Measurements from ENCODE around the gene CPA5.
"Not testable (repeated sequence)": the region's sequence is repeated elsewhere in the genome, so short reads cannot be mapped to it uniquely, and the experiment has no call there.

The CPA5 gene

DNA sequence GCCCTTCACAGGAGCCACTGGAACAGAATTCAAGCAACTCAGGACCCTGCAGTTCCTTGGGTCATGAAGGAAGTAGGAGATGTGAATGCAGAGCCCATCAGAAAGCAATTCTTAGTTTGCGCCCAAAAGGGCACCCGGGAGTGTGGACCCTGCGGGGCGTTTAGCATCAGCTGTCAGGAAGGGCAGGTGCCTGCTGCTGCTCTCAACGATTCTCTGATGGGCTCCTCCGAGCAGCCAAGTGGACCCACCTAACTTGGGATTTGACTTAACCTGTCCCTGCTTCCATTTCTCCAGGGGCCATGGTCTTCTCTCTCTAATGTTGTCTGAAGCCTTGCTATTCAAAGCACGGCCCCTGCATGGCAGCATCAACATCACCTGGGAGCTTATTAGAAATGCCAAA is 17.1 kb downstream of the CPA5 start:
- no peak for DNase-seq

DNA sequence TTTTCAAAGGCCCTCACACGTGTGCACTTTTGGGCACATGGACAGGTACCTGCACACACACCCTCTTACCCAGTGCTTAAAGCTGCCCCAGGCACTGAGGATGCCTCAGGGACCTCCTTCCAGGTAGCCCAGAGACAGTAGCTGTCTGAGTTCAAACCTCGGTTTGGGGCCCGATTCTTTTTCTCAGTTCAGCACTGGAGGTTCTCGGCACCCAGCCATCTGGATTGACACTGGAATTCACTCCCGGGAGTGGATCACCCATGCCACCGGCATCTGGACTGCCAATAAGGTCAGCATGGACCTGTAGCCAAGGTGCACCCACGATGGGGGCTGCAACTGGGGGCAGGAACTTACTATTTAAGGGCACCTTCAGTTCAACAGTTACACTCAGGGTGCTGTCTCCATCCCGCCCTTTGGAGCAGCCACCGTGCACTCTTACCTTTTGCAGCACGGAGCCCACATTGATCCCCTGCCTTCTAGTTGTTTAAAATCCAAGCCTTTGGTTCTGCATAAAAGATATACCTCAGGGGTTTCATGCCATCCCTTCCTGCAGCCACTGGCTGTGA is 17.7 kb downstream of the CPA5 start:
- DNase-seq: no peak

DNA sequence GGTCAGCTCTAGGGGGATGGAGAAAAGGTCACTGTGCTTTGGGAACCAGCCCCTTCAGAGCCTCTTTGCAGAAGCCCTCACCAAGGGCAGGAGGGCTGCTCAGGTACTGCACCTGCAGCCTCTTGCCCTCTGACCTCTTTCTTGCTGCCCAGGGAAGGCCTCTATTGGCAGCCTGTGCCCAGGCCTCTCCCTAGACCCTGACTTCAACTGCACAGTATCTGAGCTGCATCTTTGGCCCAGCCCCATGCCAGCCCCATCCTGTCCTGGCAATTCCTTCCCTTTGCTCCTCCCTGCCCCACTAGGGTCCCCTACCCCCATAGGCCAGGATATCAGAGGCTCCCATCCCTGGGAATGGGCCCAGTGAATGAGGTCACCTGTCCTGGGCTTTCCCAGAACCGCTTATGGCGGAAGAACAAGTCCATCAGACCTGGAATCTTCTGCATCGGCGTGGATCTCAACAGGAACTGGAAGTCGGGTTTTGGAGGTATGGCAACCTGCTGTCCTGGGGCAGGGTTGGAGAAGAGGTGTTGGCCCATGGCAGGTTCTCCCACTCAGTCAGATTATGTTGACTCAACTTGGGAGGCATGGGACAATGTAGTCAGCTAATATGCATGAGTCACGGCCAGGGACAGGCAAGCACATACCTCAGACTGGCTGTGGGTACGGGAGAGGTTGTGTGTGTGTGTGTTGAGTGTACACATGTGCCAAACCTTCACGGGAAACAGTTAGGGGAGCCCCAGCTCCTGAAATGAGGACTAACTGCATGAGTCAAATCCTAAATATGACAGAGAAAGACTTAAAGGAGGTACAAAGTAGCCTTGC is 18.6 kb downstream of the CPA5 start:
- DNase-seq: no peak

DNA sequence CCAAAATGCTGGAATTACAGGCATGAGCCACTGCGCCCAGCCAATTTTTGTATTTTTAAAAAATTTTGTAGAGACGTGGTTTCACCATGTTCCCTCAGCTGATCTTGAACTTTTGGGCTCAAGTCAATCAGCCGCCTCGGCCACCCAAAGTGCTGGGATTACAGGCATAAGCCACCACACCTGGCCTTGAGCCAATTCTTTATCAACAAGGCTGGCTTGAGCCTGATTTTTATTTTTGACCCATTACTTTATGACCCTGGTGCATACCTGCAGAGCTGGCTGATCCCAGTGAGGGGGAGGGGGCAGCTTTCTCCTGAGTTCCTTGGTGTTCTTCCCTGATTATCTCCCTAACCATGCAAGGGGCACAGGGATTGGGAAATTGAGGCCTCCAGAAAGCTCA is 19.8 kb downstream of the CPA5 start:
- DNase-seq: no peak

DNA sequence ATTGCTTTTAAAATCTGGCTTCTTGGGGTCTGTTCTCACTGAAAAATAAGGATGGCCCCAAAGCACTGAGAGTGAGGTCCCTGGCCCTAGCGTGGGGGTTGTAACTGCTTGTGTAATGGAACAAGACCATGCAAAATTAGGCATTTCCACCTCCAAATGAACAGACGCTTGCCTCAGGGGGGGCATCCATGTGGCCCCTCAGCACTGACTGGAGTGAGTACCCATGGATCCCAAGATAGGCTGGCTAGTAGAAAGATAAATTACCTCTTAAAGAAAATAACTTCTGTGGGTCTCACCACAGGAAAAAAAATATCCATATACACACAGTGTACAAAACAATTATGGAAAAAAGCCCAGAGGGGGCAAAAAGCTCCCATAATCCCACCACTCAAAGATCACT is 20.5 kb downstream of the CPA5 start:
- no peak for DNase-seq

DNA sequence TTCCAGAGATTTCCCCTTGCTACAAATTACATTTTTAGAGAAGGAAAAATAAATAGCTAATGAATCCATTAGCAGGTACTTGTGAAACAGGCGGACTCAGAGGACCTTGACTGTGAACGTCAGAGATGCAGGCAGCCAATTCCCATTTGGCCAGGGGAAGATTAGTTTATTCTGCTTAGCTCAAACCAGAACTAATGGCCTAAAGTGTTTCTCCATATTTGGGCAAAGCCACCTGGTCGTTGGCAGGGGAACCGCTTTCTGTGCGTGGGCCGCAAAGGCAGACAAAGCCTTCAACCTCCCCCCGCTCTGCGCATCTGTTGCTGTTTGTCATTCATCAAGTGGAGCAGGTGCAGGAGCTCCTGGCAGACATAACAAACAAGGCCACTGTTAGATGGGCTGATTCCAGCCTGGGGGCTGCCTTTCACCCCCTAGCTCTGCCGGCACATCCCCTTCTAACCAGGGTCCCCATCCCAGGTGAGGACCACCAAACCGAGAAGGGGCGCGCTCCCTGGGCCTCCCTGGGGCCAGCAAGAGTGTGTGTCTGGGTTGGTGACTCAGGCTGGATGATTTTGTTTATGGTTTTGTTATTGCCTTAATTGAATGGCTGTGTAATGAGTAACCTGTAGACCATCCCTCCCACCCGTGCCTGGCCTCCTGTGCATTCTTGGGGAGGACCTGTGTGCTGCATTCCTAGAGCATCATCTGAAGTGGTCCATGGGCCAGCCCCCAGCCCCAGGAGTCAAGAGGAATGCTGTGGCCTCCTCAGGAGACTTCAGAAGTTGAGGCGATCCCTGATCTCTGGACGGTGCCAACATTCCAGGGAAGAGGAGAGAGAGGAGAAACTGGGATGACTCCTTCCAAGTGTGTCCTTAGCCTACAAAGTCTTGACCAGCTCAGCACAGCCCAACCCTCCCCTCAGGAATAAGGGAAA is 21.2 kb downstream of the CPA5 start:
- no peak for DNase-seq

DNA sequence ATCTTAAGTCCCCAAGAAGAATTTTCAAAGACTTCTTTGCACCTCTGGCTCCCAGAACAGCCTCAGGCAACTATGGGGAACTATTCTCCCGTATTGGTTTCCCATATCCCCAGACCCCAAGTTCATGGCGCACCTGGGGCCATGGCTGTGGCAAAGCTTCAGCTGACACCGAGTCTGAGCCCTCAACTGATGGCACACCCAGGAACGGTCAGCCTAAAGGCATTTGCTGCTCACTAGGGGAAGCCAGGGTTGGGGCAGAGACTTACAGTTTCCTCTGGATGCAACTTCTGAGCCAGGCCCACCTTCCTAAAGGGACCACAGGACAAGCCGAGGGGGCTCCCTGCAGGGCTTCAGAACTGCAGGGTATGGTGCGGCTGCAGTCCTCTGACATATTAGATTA is 21.9 kb downstream of the CPA5 start:
- no peak for DNase-seq

DNA sequence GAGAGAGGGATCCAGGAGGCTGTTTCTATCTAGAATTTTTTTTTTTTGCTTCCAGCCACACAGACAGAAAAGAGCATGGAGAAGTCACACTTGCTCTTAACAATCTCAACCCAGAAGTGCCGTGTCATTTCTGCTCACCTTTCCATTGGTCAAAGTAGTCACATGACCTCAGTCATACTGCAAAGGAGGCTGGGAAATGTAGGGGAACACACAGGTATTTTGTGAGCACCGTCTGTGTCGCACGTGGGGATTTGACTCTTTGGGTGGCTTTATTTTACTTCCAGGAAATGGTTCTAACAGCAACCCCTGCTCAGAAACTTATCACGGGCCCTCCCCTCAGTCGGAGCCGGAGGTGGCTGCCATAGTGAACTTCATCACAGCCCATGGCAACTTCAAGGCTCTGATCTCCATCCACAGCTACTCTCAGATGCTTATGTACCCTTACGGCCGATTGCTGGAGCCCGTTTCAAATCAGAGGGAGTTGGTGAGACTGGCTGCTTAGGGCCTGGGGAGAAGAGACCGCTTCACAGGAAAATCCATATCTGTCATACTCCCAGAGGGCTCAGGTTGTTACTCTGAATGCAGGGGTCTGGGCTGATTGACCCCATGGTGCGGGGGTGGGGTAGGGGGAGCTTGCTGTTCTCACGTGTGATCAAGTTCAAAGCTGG is 22.6 kb downstream of the CPA5 start:
- peak; percentile 32 for DNase-seq

DNA sequence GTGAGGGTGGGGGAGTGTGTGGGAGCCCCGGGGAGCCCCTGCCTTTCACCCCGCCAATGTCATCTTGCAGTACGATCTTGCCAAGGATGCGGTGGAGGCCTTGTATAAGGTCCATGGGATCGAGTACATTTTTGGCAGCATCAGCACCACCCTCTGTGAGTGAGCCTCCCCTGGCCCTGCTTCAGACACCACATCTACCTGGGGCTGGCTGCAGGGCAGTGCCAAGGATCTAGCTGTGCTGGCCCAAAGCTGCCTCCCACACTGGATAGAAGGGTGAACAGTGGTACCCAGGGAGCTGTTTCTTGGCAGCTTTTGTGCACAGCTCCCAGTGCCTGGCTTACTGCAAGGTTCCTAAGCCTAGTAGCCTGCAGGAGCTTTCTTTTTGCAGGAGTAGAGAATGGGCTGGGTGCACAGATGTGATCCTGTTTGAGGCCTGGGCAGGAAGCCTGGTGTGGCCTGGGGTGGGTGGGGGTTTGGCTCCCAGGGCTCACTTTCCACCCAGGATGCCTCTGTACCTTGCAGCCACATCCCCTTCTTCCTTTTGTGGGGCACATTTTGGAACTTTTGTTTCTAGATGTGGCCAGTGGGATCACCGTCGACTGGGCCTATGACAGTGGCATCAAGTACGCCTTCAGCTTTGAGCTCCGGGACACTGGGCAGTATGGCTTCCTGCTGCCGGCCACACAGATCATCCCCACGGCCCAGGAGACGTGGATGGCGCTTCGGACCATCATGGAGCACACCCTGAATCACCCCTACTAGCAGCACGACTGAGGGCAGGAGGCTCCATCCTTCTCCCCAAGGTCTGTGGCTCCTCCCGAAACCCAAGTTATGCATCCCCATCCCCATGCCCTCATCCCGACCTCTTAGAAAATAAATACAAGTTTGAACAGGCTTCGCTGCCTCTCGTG is 23.5 kb downstream of the CPA5 start:
- DNase-seq: no peak

DNA sequence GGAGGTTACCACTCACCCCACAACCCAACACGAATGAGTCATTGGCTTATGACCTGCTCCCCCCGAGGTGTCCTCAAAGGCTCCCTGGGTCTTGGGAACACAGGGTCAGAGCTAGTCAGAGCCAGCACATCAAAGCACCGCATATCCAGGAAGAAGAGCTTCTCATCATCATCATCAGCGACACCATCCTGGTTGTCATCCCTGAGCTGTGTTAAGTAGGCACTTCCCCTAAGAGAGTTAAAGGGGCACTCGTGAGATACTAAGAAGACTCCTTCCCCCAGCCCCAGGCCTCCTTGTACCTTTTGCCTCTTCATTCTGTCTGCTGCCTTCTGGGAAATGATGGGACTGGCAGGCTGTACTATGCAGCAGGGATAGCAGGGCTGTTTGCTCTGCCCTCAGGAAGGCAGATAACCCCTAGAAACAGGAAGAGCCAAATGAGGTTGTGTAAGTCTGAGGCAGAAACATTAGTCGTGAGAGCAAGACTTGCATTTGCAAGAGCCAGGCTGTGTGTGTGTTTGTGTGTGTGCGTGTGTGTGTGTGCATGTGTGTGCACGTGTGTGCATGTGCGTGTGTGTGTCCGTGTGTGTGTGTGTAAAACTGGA is 24.6 kb downstream of the CPA5 start:
- DNase-seq: no peak

DNA sequence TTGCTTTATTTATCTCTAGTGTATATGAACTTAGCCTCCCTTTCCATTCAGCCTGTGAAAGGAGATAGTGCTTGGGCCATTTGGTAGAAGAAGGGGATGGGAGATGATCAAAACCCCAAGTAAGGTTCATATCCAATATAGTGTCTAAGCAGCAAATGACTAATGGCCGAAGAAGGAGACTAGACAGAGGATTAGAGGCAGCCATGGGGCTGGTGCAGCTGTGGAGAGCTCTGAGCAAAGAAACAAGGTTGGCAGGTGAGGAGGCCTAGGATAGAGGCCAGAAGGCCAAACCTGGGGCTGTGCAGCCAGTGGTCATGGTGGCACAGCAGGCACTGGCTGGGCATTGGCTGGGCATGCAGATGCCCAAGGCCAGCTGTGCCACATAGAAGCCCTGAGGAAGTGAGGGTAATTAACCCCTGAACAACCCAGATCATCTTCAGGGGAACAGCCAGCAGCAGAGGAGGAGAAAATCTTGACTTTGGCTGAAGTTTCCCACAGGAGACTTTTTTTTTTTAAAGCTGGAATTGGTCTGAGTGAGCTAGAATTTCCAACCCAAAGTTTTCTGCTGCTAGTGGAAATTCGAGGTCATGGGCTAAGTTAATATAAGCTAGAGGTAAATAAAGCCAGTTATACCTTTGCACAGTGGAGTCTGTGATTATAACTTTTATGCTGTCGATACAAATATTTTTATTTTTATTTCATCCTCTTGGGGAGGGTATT is 25.4 kb downstream of the CPA5 start:
- DNase-seq: no peak

DNA sequence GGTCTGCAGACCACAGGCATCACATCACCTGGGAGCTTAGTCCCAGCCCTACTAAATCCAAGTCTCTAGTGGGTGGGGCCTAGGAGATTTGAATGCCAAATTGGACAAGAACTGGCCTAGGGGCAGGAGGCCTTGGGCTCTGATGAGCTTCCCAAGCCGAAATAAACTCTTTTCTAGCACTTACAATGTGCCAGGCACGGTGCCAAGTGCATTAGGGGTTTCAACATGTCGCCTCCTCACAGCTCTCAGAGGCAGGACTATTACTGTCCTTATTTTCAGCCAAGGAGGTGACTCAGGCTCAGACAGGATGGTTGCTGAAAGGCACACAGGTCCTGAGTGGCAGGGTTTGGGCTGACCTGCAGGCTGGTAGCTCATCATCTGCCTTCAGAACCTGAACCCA is 26.4 kb downstream of the CPA5 start:
- DNase-seq: no peak

DNA sequence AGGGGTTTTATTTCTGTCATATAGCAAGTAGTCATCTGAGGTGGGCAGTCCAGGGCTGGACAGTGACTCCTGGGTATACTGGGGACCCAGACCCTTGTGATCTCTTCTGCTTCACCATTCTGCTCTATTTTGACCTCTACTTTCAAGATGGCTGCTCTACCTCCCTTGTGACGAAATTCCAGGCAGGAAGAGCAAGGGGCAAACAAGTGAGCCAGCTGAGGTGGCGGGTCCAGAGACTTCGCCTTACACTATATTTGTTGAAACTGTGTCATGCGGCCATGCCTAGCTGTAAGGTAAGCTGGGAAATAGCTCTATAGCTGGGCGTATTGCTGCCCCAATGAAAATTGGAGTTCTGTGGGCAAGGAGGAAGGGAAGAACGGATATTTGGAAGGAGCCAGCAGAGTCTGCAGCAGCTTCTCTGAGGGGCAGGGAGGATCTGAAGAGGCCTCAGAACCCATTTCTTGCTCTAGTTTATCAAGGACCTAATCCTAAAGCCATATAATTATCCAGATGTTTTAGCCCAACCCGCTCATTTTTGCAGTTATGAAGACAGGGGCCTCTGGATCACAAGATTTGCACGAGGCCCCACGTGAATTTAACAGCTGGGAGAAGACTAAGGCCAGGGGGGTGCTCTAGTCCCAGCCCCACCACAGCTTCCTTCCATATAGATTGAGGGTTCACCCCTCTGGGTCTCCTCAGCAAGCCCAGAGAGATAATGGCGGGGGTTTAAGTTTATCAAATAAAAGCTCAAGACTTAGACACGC is 28.0 kb downstream of the CPA5 start:
- no peak for DNase-seq

DNA sequence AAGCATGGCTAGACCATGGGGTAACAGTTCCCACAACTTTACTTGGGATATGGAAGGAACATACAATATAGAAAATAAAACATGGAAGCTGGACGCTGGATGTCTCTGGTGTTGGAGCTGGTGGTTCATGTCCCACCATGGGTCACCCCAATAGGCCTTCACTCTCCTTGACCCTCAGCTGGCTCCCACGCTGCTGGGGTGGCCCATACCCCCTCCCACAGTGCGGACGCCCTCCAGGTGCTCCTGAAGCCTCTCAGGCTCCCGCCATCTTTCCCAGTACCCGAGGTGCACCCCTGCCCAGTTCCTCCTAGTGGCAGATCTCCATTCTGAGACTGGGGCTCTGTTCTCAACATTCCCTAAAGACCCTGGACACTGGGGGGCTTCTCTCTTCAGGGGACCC is 29.9 kb downstream of the CPA5 start:
- no peak for DNase-seq

DNA sequence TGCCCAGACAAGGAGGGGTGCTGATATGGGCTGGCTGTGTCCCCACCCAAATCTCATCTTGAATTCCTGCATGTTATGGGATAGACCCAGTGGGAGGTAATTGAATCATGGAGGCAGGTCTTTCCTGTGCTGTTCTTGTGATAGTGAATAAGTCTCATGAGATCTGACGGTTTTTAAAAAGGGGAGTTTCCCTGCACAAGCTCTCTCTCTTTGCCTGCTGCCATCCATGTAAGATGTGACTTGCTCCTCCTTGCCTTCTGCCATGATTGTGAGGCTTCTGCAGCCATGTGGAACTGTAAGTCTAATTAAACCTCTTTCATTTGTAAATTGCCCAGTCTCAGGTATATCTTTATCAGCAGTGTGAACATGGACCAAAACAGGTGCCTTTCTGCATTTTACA is 31.8 kb downstream of the CPA5 start:
- DNase-seq: not testable (repeated sequence)

DNA sequence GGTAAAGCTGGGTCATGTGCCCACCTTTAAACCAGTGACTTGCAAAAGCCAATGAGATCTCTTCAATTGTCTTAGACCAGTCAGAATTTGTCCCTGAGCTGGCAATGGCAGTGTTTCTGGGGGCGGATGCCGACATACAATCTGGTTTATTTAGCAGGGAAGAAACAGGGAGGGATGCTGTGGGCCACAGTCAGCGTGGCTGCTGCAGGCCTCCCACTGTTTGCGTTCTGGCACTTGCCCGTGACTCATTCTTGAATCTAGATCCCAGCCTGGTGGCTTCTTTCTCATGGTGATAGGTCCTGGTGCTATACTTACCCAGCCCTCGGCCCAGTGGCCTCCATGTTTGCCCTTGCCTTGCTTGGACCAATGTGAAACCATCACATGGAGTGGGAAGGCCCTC is 32.6 kb downstream of the CPA5 start:
- DNase-seq: no peak

DNA sequence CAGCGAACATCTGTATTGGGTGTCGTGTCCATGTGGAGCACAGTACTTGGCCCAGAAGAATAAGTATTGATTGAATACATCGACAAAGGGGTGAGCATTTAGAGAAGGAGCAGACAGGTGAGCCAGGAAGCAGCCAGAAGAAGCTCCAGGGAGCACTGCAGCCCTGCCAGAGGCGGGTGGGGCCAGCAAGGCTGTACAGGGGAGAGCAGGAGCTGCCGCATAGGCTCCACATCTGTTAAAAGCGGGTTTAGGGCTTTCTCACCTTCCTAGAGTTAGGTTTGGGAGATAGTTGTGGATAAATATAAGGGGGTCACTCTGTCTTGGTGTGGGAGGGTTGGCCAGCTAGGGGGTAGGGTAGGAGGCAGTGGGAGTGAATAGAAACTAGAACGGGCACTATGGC is 34.4 kb downstream of the CPA5 start:
- DNase-seq: no peak

DNA sequence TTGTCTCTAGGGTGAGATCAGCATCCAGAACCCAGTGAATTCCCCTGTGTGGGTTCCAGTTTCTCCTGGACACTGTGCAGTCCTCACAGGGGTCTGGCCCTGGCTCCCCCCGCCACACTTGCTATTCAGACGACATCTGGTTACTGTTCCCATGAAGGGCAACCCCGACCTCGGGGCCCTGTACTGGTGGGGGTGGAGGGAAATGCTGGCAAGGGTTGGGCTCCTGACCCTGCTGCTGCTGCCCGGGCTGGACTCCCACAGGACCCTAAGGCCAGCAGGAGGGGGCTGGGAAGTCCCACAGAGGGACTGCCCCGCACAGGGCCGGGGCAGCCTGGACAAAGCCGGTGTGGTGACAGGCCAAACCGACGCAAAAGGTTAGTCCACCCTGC is 34.9 kb downstream of the CPA5 start:
- no peak for DNase-seq

DNA sequence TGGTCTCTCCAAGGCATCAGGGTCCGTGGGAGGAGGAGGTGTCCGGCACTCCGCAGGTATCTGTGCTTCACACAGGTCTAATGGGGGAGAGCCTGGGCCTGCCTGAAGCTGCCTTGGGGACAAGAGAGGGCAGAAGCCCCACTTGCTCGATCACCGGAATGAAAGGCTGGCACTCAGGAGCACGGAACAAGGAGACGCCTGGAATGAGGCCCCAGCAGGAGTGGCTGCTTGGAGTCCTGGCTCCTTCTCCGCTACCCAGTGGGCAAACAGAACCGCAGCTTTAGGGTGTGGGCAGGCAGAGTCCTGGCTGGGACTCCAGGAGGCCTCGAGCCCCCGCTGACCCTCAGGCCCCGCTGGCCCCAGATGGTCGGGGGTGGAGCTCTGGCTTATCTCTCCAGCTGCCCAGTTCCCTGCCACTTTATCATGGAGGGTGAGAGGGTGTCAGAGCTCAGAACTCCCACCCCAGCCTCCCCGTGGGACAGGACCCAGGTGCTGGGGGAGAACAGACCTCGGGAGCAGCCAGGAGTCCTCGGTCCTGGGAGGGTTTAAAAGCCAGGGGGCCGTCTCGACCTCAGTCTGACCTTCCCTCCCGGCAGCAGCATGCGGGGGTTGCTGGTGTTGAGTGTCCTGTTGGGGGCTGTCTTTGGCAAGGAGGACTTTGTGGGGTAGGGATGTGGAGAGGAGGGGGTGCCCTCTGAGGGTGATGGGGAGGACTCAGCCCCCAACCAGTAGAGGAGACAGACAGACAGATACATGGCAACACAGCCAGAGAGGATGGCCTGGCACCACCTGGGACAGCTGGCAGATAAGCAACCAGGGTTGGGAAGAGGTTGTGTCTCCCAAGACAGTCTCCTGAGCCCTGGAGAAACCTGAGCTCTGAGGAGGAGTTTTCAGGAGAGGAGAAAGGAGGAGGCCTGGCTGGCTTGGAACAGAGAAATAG is 35.6 kb downstream of the CPA5 start, which contains the start of gene CPA1:
CPA1 (plus strand) TSS at position 574 of the 940 bp plus-strand sequence; CDS start at position 601, 27 bp downstream.
- no peak for DNase-seq
